Thymus (tissue), 11 donors: Measurements from ENCODE around the gene ADK. TPM values are rescaled to one million over a fixed set of nuclear protein-coding genes. Genes with fewer than 3 reads are reported as not detected.

Experiments used
- DNase-seq, 9 donors: peaks; one replicate each; pipeline ENCODE4 v3.0.0-alpha.2; 2013; ENCODE audit warnings: low spot score in 9 of 9, low read depth in 6 of 9, missing footprints in 1 of 9
- H3K27ac ChIP-seq, 2 donors: one replicate each; pipeline ENCODE4 v1.5.1; 2013; ENCODE audit warnings: control low read depth in 1 of 2, low read depth in 1 of 2, low read length in 1 of 2, mild to moderate bottlenecking in 1 of 2, moderate library complexity in 1 of 2
- H3K27me3 ChIP-seq, 2 donors: one replicate each; pipeline ENCODE4 v1.5.1; 2013; ENCODE audit warnings: low read length in 1 of 2; ENCODE audit not compliant: control insufficient read depth in 2 of 2, insufficient read depth in 1 of 2
- H3K36me3 ChIP-seq, 2 donors: one replicate each; pipeline ENCODE4 v1.5.1; 2013; ENCODE audit warnings: low read length in 1 of 2, mild to moderate bottlenecking in 1 of 2, moderate library complexity in 1 of 2; ENCODE audit not compliant: control insufficient read depth in 2 of 2, insufficient read depth in 2 of 2
- H3K4me1 ChIP-seq, 2 donors: one replicate each; pipeline ENCODE4 v1.5.1; 2013; ENCODE audit warnings: low read length in 2 of 2; ENCODE audit not compliant: control insufficient read depth in 2 of 2, insufficient read depth in 2 of 2
- H3K4me3 ChIP-seq, 2 donors: one replicate each; pipeline ENCODE4 v1.5.1; 2013; ENCODE audit warnings: low read length in 2 of 2, control low read depth in 1 of 2, mild to moderate bottlenecking in 1 of 2
- H3K9me3 ChIP-seq, 2 donors: one replicate each; pipeline ENCODE4 v1.5.1; 2013; ENCODE audit warnings: low read length in 1 of 2, mild to moderate bottlenecking in 1 of 2; ENCODE audit not compliant: control insufficient read depth in 2 of 2, insufficient read depth in 1 of 2
- WGBS: extraction: QIAGEN DNeasy Blood & Tissue Kit; methylation state at CpG from one replicate; pipeline ENCODE4 v1.1.7; 2013; 5-methylcytosine and 5-hydroxymethylcytosine counted together
- polyA plus RNA-seq: library from polyadenylated mRNA; stranded (reverse); fragments of 200-250 nt; gene quantifications from one replicate; pipeline ENCODE4 v1.2.3, GENCODE V29; 2013
- total RNA-seq: library from RNA; stranded (reverse); fragments of 120-200 nt; gene quantifications from one replicate; pipeline ENCODE4 v1.2.4, GENCODE V29; 2013
- donor health status: healthy.

Gene ADK
- total and polyA plus RNA-seq, 2 donors: 32.0 to 33.2 TPM

- Histone ChIP-seq H3K9me3 (no peaks in the 10 kb centered on the region), H3K4me1 (peaks cover 6 to 10% of the 10 kb centered on the region in 2 donors), H3K27ac (no peak overlapping the region), H3K4me3 (no peak overlapping the region), H3K27me3 (no peaks in the 10 kb centered on the region), H3K36me3 (no peaks in the 10 kb centered on the region)
- 82% methylated on average over 3 of the region's 3 CpGs for WGBS
- no peak for DNase-seq
Measured at GRCh38 chr10:74174521-74174920, 23.5 kb downstream of the ADK start.

- no peaks in the 10 kb centered on the region for H3K27me3 ChIP-seq
- H3K4me3 ChIP-seq: peak overlapping the region; percentile 59 to 90
- no peaks in the 10 kb centered on the region for H3K9me3 ChIP-seq
- peak overlapping the region; percentile 87 to 91 for H3K27ac ChIP-seq
- peaks cover 6 to 10% of the 10 kb centered on the region in 2 donors for H3K4me1 ChIP-seq
- no peak for DNase-seq
- 38% methylated on average over 10 of the region's 10 CpGs for WGBS
- H3K36me3 ChIP-seq: no peaks in the 10 kb centered on the region
Measured at GRCh38 chr10:74175510-74176379, 24.7 kb downstream of the ADK start.

- no peaks in the 10 kb centered on the region for H3K27me3 ChIP-seq
- peaks cover 6 to 10% of the 10 kb centered on the region in 2 donors for H3K4me1 ChIP-seq
- H3K27ac ChIP-seq: peak overlapping the region; percentile 87 to 91
- DNase-seq: peak; percentile 62 to 95 (median 84)
- H3K4me3 ChIP-seq: peak overlapping the region; percentile 59 to 90
- no peaks in the 10 kb centered on the region for H3K9me3 ChIP-seq
- H3K36me3 ChIP-seq: no peaks in the 10 kb centered on the region
- under 1% methylated on average over 72 of the region's 72 CpGs for WGBS
Measured at GRCh38 chr10:74176380-74177139, 25.5 kb downstream of the ADK start.

GRCh38 chr10:74177140-74177677 lies 26.2 kb downstream of the ADK start:
- H3K4me3 ChIP-seq: peak overlapping the region; percentile 59 to 90
- H3K4me1 ChIP-seq: peaks cover 6 to 10% of the 10 kb centered on the region in 2 donors
- H3K27ac ChIP-seq: peak overlapping the region; percentile 87 to 91
- peak in 3 of 9 donors; percentile 5 to 27 (median 12) for DNase-seq
- H3K27me3 ChIP-seq: no peaks in the 10 kb centered on the region
- H3K36me3 ChIP-seq: no peaks in the 10 kb centered on the region
- 16% methylated on average over 13 of the region's 13 CpGs for WGBS
- H3K9me3 ChIP-seq: no peaks in the 10 kb centered on the region

GRCh38 chr10:74178042-74178791 lies 27.2 kb downstream of the ADK start:
- no peak overlapping the region for H3K27ac ChIP-seq
- H3K9me3 ChIP-seq: no peaks in the 10 kb centered on the region
- no peak overlapping the region for H3K4me3 ChIP-seq
- DNase-seq: no peak
- H3K27me3 ChIP-seq: no peaks in the 10 kb centered on the region
- H3K36me3 ChIP-seq: no peaks in the 10 kb centered on the region
- H3K4me1 ChIP-seq: peaks cover 6 to 10% of the 10 kb centered on the region in 2 donors
- 95% methylated on average over 5 of the region's 5 CpGs for WGBS

GRCh38 chr10:74179111-74179710 lies 28.2 kb downstream of the ADK start:
- H3K9me3 ChIP-seq: no peaks in the 10 kb centered on the region
- no peaks in the 10 kb centered on the region for H3K36me3 ChIP-seq
- H3K4me3 ChIP-seq: no peak overlapping the region
- H3K27me3 ChIP-seq: no peaks in the 10 kb centered on the region
- H3K27ac ChIP-seq: no peak overlapping the region
- DNase-seq: no peak
- peaks cover 6 to 10% of the 10 kb centered on the region in 2 donors for H3K4me1 ChIP-seq
- WGBS: 76% methylated on average over 2 of the region's 2 CpGs

- H3K9me3 ChIP-seq: no peaks in the 10 kb centered on the region
- H3K27me3 ChIP-seq: no peaks in the 10 kb centered on the region
- no peak for DNase-seq
- H3K27ac ChIP-seq: no peak overlapping the region
- no peak overlapping the region for H3K4me3 ChIP-seq
- peaks cover 4 to 7% of the 10 kb centered on the region in 2 donors for H3K4me1 ChIP-seq
- H3K36me3 ChIP-seq: no peaks in the 10 kb centered on the region
Measured at GRCh38 chr10:74186678-74187077, 35.7 kb downstream of the ADK start.

- no peak for DNase-seq
- Histone ChIP-seq H3K27me3 (no peaks in the 10 kb centered on the region), H3K27ac (no peak overlapping the region), H3K4me3 (no peak overlapping the region), H3K36me3 (no peaks in the 10 kb centered on the region), H3K4me1 (peaks cover 4 to 7% of the 10 kb centered on the region in 2 donors), H3K9me3 (no peaks in the 10 kb centered on the region)
- WGBS: 94% methylated on average over 1 of the region's 1 CpG
Measured at GRCh38 chr10:74187237-74187636, 36.2 kb downstream of the ADK start.
